ENCODE measurements around the gene MED28.
"Not testable (repeated sequence)": the region's sequence is repeated elsewhere in the genome, so short reads cannot be mapped to it uniquely, and the experiment has no call there.

Gene MED28

DNA sequence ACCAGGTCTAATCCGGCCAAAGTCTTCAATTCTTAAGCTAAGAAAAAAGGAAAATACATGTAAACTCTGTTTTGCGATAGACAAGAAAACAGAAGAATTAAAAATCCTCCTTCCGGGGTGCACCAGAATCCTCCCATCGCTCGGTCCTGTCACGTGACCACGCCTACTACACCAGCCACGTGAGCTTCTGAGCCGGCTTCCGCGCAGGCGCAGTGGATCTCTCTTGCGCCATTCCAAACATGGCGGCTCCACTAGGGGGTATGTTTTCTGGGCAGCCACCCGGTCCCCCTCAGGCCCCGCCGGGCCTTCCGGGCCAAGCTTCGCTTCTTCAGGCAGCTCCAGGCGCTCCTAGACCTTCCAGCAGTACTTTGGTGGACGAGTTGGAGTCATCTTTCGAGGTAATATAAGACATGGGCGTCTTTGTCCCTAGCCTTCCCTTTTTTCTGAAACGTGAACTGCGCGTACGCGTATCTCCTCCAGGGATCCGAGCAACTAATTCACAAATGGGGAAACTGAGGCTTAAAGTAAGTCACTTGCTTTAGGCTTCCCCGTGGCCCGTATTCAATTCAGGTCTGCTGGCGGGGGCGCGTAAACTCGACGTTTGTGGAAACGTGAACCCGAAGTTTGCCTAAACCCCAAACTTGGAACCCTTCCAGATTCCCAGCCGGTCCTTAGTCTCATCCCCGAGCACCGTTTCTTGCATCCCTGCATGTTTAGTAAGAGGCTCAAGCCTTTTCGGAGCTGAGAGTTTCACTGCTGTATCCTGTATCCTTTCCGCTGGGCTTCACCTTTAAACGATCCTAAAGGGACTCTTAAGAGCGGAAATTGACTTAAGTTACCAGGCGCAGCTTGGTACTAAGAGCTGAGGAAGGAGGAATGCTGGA is at the start of gene MED28:
Gene MED28, plus strand, starts transcription at position 226 of the 884 bp plus-strand sequence. Its CDS starts 14 bp downstream, at position 240.
- Histone ChIP-seq H3K27me3 (ENCODE audit: control insufficient read depth in 2 of 2, insufficient read depth in 2 of 2, low read length in 2 of 2) (no peaks in the 10 kb centered on the region), H3K9ac (ENCODE audit: low read depth in 1 of 2, low read length in 2 of 2) (peak within 1 kb of the TSS; percentile 86 to 88), H3K4me3 (ENCODE audit: low read length in 2 of 2) (peak within 1 kb of the TSS; percentile 92 to 94), H3K4me1 (ENCODE audit: control insufficient read depth in 2 of 2, insufficient read depth in 2 of 2, low read length in 2 of 2) (peaks cover 10 to 12% of the 10 kb centered on the region in 2 donors), H3K9me3 (ENCODE audit: control insufficient read depth in 2 of 2, low read length in 2 of 2) (no peaks in the 10 kb centered on the region), H3K36me3 (ENCODE audit: control insufficient read depth in 2 of 2, insufficient read depth in 2 of 2, low read length in 2 of 2) (peaks cover 0 to 14% of the 10 kb centered on the region in 2 donors), H3K27ac (ENCODE audit: low read depth in 2 of 2, low read length in 2 of 2) (peak within 1 kb of the TSS; percentile 80 to 88)

- Histone ChIP-seq H3K9ac (ENCODE audit: low read depth in 1 of 2, low read length in 2 of 2) (no peak overlapping the region), H3K27ac (ENCODE audit: low read depth in 2 of 2, low read length in 2 of 2) (no peak overlapping the region), H3K36me3 (ENCODE audit: control insufficient read depth in 2 of 2, insufficient read depth in 2 of 2, low read length in 2 of 2) (no peaks in the 10 kb centered on the region), H3K4me1 (ENCODE audit: control insufficient read depth in 2 of 2, insufficient read depth in 2 of 2, low read length in 2 of 2) (no peaks in the 10 kb centered on the region), H3K9me3 (ENCODE audit: control insufficient read depth in 2 of 2, low read length in 2 of 2) (no peaks in the 10 kb centered on the region), H3K27me3 (ENCODE audit: control insufficient read depth in 2 of 2, insufficient read depth in 2 of 2, low read length in 2 of 2) (no peaks in the 10 kb centered on the region), H3K4me3 (ENCODE audit: low read length in 2 of 2) (no peak overlapping the region)
Measured at GRCh38 chr4:17565846-17566245, 48.6 kb upstream of the MED28 start.

- no peaks in the 10 kb centered on the region for H3K27me3 ChIP-seq (ENCODE audit: control insufficient read depth in 2 of 2, insufficient read depth in 2 of 2, low read length in 2 of 2)
- no peaks in the 10 kb centered on the region for H3K36me3 ChIP-seq (ENCODE audit: control insufficient read depth in 2 of 2, insufficient read depth in 2 of 2, low read length in 2 of 2)
- no peak overlapping the region for H3K4me3 ChIP-seq (ENCODE audit: low read length in 2 of 2)
Measured at GRCh38 chr4:17567271-17567670, 47.2 kb upstream of the MED28 start.

GRCh38 chr4:17574206-17574605 is 40.2 kb upstream of the MED28 start:
- peaks cover 15 to 17% of the 10 kb centered on the region in 2 donors for H3K4me1 ChIP-seq (ENCODE audit: control insufficient read depth in 2 of 2, insufficient read depth in 2 of 2, low read length in 2 of 2)
- no peak overlapping the region for H3K27ac ChIP-seq (ENCODE audit: low read depth in 2 of 2, low read length in 2 of 2)
- no peaks in the 10 kb centered on the region for H3K27me3 ChIP-seq (ENCODE audit: control insufficient read depth in 2 of 2, insufficient read depth in 2 of 2, low read length in 2 of 2)
- H3K9ac ChIP-seq (ENCODE audit: low read depth in 1 of 2, low read length in 2 of 2), result no peak overlapping the region
- H3K9me3 ChIP-seq (ENCODE audit: control insufficient read depth in 2 of 2, low read length in 2 of 2), result no peaks in the 10 kb centered on the region
- no peaks in the 10 kb centered on the region for H3K36me3 ChIP-seq (ENCODE audit: control insufficient read depth in 2 of 2, insufficient read depth in 2 of 2, low read length in 2 of 2)
- H3K4me3 ChIP-seq (ENCODE audit: low read length in 2 of 2), result no peak overlapping the region

More at GRCh38 chr4:17567271-17567670, 47.2 kb upstream of the MED28 start:
- H3K9ac ChIP-seq (ENCODE audit: low read depth in 1 of 2, low read length in 2 of 2), result no peak overlapping the region
- H3K9me3 ChIP-seq (ENCODE audit: control insufficient read depth in 2 of 2, low read length in 2 of 2), result no peaks in the 10 kb centered on the region
- no peaks in the 10 kb centered on the region for H3K4me1 ChIP-seq (ENCODE audit: control insufficient read depth in 2 of 2, insufficient read depth in 2 of 2, low read length in 2 of 2)
- H3K27ac ChIP-seq (ENCODE audit: low read depth in 2 of 2, low read length in 2 of 2), result no peak overlapping the region

DNA sequence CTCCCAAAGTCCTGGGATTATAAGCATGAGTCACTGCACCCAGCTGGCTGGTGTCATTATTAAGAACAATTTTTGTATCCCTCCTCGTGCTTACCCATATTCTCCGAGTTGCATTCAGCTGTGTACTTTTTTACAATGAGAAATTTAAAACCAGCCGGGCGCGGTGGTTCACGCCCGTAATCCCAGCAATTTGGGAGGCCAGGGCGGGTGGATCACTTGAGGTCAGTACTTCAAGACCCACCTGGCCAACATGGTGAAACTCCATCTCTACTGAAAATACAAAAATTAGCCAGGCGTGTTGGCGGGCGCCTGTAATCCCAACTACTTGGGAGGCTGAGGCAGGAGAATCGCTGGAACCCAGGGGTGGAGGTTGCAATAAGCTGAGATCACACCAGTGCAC is 39.3 kb upstream of the MED28 start:
- H3K9ac ChIP-seq (ENCODE audit: low read depth in 1 of 2, low read length in 2 of 2); H3K36me3 ChIP-seq (ENCODE audit: control insufficient read depth in 2 of 2, insufficient read depth in 2 of 2, low read length in 2 of 2); H3K9me3 ChIP-seq (ENCODE audit: control insufficient read depth in 2 of 2, low read length in 2 of 2); H3K27ac ChIP-seq (ENCODE audit: low read depth in 2 of 2, low read length in 2 of 2); H3K27me3 ChIP-seq (ENCODE audit: control insufficient read depth in 2 of 2, insufficient read depth in 2 of 2, low read length in 2 of 2); H3K4me3 ChIP-seq (ENCODE audit: low read length in 2 of 2): not testable (repeated sequence)
- H3K4me1 ChIP-seq (ENCODE audit: control insufficient read depth in 2 of 2, insufficient read depth in 2 of 2, low read length in 2 of 2), result peaks cover 18 to 19% of the 10 kb centered on the region in 2 donors

GRCh38 chr4:17576932-17577664 is 37.3 kb upstream of the MED28 start, which contains the start of gene LAP3:
LAP3 (plus strand) TSS chr4:17577198; CDS start chr4:17577466, 268 bp downstream.
- Histone ChIP-seq H3K27ac (ENCODE audit: low read depth in 2 of 2, low read length in 2 of 2) (peak within 1 kb of the TSS; percentile 97), H3K36me3 (ENCODE audit: control insufficient read depth in 2 of 2, insufficient read depth in 2 of 2, low read length in 2 of 2) (peaks cover 1 to 8% of the 10 kb centered on the region in 2 donors), H3K4me3 (ENCODE audit: low read length in 2 of 2) (peak within 1 kb of the TSS; percentile 84 to 94), H3K4me1 (ENCODE audit: control insufficient read depth in 2 of 2, insufficient read depth in 2 of 2, low read length in 2 of 2) (peaks cover 18 to 19% of the 10 kb centered on the region in 2 donors), H3K27me3 (ENCODE audit: control insufficient read depth in 2 of 2, insufficient read depth in 2 of 2, low read length in 2 of 2) (no peaks in the 10 kb centered on the region), H3K9ac (ENCODE audit: low read depth in 1 of 2, low read length in 2 of 2) (peak within 1 kb of the TSS; percentile 90 to 91), H3K9me3 (ENCODE audit: control insufficient read depth in 2 of 2, low read length in 2 of 2) (no peaks in the 10 kb centered on the region)

DNA sequence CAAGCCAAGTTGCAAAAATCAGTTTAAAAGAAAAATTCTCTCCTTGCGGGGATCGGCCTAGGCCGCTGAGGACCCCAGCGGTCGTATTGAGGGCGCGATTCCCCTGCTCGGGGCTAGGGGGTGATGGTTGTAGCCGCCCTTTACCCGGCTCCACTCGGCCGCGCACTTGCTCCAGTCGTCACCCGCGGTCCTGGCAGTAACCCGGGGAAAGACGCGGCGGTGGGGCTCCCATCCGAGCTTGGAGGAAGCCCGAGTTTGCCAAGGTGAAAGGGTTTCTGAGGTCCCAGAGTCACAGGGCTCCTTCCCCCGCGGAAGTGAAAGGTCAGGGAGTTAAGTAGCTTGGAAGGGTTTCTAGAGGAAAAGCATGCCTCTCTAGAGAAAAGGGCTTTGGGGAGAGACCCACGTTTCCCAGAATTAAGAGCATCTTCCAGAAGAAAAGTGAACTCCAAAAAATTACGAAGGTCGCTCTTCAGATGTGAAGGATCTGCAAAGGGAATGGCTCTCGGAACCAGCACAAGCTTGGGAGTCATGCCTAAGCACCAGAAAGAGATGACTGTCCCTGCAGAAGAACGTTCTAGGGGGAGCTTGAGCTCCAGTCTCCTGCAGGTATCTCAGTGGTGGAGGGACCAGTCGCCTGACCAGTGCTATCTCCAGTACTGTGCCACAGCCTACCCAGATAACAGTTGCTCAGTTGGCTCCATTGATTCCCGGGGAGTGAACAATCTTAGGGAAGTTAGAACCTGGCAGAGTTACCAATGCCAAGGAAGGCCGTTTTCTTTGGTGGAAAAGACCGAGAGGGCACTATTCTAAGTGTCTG is 36.6 kb upstream of the MED28 start:
- Histone ChIP-seq H3K27ac (ENCODE audit: low read depth in 2 of 2, low read length in 2 of 2) (peak overlapping the region; percentile 97), H3K36me3 (ENCODE audit: control insufficient read depth in 2 of 2, insufficient read depth in 2 of 2, low read length in 2 of 2) (peaks cover 8 to 12% of the 10 kb centered on the region in 2 donors), H3K4me3 (ENCODE audit: low read length in 2 of 2) (peak overlapping the region; percentile 84 to 94), H3K9me3 (ENCODE audit: control insufficient read depth in 2 of 2, low read length in 2 of 2) (no peaks in the 10 kb centered on the region), H3K4me1 (ENCODE audit: control insufficient read depth in 2 of 2, insufficient read depth in 2 of 2, low read length in 2 of 2) (peaks cover 18 to 19% of the 10 kb centered on the region in 2 donors), H3K9ac (ENCODE audit: low read depth in 1 of 2, low read length in 2 of 2) (peak overlapping the region; percentile 90 to 91), H3K27me3 (ENCODE audit: control insufficient read depth in 2 of 2, insufficient read depth in 2 of 2, low read length in 2 of 2) (no peaks in the 10 kb centered on the region)

DNA sequence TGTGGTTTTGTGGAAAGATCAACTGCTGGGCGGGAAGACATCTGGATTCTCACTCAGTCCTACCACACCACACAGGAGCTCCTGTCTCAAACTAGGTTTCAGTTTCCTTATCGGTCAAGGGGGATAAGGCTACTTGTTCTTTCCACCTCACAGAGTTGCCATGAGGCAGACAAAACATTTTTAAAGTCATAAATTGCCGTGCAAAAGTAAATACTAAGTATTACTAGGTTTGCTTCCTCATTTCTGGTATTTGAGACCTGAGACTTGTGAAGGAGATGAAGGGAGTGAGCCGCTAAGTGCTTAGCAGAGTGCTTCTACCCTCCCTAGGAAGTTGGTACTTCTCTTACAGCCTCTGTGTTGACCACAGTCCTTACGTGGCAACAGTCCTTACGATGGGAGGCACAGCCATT is 36.0 kb upstream of the MED28 start:
- no peaks in the 10 kb centered on the region for H3K27me3 ChIP-seq (ENCODE audit: control insufficient read depth in 2 of 2, insufficient read depth in 2 of 2, low read length in 2 of 2)
- H3K36me3 ChIP-seq (ENCODE audit: control insufficient read depth in 2 of 2, insufficient read depth in 2 of 2, low read length in 2 of 2), result peaks cover 13 to 18% of the 10 kb centered on the region in 2 donors
- no peaks in the 10 kb centered on the region for H3K9me3 ChIP-seq (ENCODE audit: control insufficient read depth in 2 of 2, low read length in 2 of 2)
- peak overlapping the region; percentile 97 for H3K27ac ChIP-seq (ENCODE audit: low read depth in 2 of 2, low read length in 2 of 2)
- peaks cover 18 to 19% of the 10 kb centered on the region in 2 donors for H3K4me1 ChIP-seq (ENCODE audit: control insufficient read depth in 2 of 2, insufficient read depth in 2 of 2, low read length in 2 of 2)
- peak overlapping the region; percentile 84 to 94 for H3K4me3 ChIP-seq (ENCODE audit: low read length in 2 of 2)
- peak overlapping the region; percentile 90 to 91 for H3K9ac ChIP-seq (ENCODE audit: low read depth in 1 of 2, low read length in 2 of 2)

DNA sequence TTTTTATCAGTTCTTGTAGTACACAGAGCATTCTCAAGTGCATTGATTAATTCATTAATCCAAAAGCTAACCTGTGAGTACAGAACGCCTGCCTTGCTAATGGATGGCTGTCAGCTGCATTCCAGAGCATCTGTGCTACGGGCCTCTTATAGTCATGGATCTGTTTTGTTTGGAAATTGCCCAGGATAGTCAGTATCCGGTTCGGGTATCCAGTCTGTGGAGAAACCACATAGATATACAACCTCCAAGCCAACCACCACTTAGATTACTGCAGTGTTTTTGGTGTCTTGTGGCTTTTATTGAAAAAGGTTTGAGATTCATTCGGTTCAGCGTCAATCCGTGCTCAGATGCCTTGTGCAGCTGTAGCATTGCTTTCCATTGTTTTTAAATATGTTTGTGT is 33.5 kb upstream of the MED28 start:
- Histone ChIP-seq H3K27me3 (ENCODE audit: control insufficient read depth in 2 of 2, insufficient read depth in 2 of 2, low read length in 2 of 2) (no peaks in the 10 kb centered on the region), H3K9me3 (ENCODE audit: control insufficient read depth in 2 of 2, low read length in 2 of 2) (no peaks in the 10 kb centered on the region), H3K36me3 (ENCODE audit: control insufficient read depth in 2 of 2, insufficient read depth in 2 of 2, low read length in 2 of 2) (peaks cover 36 to 43% of the 10 kb centered on the region in 2 donors), H3K9ac (ENCODE audit: low read depth in 1 of 2, low read length in 2 of 2) (no peak overlapping the region), H3K4me3 (ENCODE audit: low read length in 2 of 2) (no peak overlapping the region), H3K4me1 (ENCODE audit: control insufficient read depth in 2 of 2, insufficient read depth in 2 of 2, low read length in 2 of 2) (peaks cover 18 to 19% of the 10 kb centered on the region in 2 donors), H3K27ac (ENCODE audit: low read depth in 2 of 2, low read length in 2 of 2) (no peak overlapping the region)
